Activated gamma-delta T cell treated with anti-CD3 and anti-CD28 coated beads, Interleukin-2, amount 50 U/mL, for 16 hours (primary cell): ENCODE data around the gene TMEM44.
"Not testable (repeated sequence)": the region's sequence is repeated elsewhere in the genome, so short reads cannot be mapped to it uniquely, and the experiment has no call there.

ENCODE experiments used
- DNase-seq: peaks from one replicate; pipeline ENCODE4 v3.0.0-alpha.2; 2020; ENCODE audit warnings: low read depth

TMEM44 gene

GRCh38 chr3:194642769-194643168 lies 9.6 kb upstream of the TMEM44 start:
- DNase-seq, result no peak

GRCh38 chr3:194640829-194641228 lies 7.6 kb upstream of the TMEM44 start:
- no peak for DNase-seq

- no peak for DNase-seq
Observed at GRCh38 chr3:194638991-194639605, 5.9 kb upstream of the TMEM44 start.

DNA sequence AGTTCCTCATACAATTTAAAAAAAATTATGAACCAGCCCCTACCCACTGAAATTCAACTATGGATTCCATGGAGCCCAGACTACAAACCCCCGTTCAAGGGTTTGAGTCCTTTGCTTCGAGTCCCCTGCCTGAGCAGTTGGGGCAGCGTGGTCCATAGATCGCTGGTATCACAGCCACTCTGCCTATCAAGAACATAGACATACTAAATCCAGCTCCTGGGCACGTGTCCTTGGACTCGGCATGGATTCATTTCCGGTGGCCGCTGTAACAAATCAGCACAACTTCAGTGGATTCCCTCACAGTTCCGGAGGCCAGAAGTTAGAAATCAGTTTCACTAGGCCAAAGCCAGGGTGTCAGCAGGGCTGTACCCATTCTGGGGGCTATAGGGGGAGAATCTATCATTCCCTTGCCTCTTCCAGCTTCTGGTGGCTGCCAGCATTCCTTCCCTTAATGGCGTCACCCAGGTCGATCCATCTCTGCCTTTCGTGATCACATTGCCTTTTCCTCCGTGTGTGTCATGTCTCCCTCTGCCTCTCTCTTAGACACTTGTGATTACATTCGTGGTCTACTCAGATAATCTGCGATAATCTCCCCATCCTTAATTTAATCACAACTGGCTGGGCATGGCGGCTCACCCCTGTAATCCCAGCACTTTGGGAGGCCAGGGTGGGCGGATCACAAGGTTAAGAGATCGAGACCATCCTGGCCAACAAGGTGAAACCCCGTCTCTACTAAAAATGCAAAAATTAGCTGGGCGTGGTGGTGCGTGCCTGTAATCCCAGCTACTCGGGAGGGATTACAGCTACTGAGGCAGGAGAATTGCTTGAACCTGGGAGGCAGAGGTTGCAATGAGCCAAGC lies 4.6 kb upstream of the TMEM44 start:
- DNase-seq, result no peak

DNA sequence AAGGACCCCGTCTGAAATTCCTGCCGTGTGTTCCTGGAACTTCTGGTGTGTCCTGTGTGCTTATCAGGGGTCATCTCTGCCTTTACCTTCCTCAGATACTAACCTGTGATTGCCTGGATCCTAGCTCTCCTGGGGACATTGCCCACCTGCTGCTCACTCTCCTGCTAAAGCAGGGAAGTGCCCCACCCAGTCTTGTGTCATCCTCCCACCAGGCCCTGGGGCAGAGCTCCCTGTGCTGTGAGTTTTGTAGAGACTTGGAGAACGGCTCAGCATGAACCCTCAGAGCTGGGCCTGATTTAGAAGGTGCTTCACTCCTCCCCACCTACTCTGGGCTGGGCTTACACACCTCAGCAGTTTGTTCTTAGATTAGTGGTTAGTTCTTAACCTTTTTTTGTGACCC lies 3.8 kb upstream of the TMEM44 start:
- DNase-seq, result no peak

DNA sequence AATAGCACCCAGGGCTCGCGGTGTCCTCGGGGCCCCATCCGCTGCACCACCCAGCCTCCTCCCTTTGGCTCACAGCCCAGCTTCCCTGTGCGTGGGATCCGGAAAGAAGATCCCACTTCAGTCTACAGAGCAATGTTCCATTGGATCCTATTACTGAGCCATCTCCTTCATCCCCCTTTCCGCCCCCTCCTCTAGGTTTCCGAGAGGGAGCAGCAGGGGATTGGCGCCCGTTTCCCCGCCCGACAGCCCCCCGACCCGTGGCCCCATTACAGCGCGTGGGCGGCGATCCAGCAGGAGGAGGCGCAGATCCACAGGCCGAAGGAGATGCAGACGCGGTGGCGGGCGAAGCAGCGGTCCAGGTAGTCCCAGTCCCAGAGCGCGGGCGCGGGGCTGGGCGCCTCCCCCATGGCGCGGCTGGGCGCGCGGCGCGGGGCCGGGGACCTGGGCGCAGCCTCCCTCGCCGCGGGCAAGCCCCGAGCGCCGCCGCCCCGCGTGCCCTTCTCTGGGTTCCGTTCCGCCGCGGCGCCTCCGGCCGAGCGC lies 340 bp downstream of the TMEM44 start:
- DNase-seq, result no peak

DNA sequence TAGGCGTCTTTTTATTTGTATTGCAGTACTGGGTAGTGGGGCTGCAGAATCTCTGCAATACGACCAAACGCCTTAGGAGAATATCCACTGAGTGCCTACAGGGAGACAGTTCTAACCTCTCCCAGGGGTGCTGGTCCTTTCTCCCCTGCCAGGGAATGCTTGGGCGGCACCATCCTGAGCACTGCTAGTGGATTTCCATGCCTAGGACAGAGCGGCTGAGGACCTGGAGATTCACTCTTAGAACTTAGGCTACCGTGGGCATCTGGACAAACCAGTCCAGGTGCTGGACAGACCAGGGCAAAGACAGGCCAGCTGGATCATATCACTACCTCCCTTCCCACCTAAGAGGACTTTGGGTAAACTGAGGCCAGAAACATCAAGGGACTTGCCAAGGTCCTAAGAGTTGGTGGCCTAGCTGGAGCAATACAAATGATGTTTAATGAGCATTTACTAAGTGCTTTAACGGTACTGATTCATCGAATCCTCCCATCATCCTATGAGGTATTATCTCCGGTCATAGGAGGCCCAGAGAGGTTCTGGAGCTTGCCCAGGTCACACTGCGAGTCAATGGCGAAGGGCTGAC lies 902 bp downstream of the TMEM44 start:
- no peak for DNase-seq

DNA sequence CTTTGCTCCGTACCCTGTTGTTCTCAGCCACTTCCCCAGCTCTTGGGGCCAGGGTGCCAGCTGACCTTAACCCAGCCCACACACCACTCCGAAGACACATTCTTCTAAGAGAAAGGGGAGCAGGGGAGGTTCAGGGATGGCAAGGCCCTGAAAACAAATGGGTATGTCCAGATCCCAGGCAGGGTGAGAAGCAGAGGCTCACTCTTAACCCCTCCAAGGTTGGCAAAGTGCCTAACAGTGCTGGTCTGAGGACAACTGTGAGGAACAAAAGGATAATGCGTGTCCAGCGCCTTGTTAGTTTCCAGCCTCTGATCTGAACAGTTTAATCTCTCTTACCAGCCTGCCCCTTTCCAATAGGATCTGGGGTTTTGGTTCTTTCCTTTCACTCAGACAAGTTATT lies 1.5 kb downstream of the TMEM44 start:
- DNase-seq, result no peak

DNA sequence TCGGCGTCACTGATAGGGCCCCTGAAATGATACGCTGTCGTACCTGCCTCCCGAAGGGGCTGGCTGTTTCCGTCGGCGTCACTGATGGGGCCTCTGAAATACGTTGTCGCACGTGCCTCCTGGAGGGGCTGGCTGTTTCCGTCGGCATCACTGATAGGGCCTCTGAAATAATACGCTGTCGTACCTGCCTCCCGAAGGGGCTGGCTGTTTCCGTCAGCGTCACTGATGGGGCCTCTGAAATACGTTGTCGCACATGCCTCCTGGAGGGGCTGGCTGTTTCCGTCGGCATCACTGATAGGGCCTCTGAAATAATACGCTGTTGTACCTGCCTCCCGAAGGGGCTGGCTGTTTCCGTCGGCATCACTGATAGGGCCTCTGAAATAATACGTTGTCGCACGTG lies 2.5 kb downstream of the TMEM44 start:
- DNase-seq, result not testable (repeated sequence)

DNA sequence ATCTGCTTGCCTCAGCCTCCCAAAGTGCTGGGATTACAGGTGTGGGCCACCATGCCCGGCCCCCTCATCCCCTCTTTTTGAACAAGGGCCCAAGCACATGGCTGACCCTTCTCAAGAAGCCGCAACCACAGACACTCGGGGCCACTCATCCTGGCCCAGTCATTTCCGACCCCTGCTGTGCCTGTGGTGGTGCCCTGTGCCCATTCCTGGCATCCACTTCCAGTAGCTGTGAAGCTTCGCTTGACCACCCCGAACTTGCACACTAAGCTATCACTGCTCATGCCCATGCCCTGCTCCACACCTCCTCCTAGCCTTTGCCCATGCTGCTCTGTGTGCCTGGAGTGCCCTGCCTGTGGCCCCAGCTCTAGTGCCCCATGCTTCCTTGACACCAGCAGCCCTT lies 8.3 kb downstream of the TMEM44 start:
- no peak for DNase-seq

- no peak for DNase-seq
Observed at GRCh38 chr3:194623449-194624290, 9.5 kb downstream of the TMEM44 start.

- DNase-seq, result no peak
Observed at GRCh38 chr3:194622621-194623340, 10.4 kb downstream of the TMEM44 start.

GRCh38 chr3:194621947-194622346 lies 11.3 kb downstream of the TMEM44 start:
- no peak for DNase-seq

- no peak for DNase-seq
Observed at GRCh38 chr3:194620196-194620595, 13.0 kb downstream of the TMEM44 start.

DNA sequence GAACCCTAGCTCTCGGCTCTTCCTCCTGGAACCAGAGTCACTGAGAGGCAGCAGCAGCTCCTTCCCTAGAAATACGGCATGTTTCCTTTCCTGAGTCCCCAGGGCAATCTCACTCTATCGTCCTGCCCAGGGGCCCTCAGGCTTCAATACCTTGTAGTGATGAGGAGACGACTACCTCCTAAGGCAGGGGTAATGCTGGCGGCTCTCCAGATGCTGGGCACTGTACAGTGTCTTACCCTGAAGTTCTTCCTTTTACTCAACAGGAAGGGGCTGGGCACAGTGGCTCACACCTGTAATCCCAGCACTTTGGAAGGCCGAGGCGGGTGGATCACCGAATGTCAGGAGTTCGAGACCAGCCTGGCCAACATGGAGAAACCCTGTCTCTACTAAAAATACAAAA lies 13.5 kb downstream of the TMEM44 start:
- no peak for DNase-seq

DNA sequence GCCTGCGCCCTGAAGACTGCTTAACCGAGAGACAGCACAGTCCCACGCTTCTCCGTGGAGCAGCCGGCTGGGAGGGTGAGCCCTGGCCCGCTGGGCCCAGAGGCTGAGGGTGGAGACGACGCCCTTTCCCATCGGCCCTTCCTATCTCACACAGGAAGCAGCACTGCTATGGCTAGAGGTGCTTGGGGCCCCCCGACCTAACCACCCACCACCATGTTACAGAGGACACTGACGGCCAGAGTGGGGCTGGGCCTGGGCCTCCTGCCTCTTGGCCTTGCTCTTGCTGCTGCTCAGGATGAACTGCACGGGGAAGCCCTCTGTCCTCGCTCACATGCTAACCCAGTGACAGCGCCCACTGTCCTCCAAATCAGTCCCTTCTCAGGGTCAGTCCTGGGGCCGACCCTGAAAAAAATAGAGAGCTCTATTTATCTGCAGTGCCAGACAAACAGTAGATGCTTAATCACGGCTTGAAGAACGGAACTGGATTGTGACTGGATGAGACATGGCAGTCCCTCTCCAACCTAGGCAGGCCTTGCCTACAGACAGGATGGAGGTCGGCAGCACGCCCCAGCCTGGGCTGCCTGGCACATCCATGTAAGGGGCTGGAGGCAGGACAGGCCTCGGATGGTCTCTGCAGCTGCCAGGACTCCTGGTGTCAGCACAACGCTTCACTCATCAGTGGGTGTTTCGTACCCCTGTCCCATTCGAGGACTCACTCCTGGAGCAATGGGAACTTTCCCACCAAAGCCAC lies 14.2 kb downstream of the TMEM44 start:
- no peak for DNase-seq

- DNase-seq, result no peak
Observed at GRCh38 chr3:194617827-194618226, 15.4 kb downstream of the TMEM44 start.

- DNase-seq, result no peak
Observed at GRCh38 chr3:194617143-194617671, 16.0 kb downstream of the TMEM44 start.

DNA sequence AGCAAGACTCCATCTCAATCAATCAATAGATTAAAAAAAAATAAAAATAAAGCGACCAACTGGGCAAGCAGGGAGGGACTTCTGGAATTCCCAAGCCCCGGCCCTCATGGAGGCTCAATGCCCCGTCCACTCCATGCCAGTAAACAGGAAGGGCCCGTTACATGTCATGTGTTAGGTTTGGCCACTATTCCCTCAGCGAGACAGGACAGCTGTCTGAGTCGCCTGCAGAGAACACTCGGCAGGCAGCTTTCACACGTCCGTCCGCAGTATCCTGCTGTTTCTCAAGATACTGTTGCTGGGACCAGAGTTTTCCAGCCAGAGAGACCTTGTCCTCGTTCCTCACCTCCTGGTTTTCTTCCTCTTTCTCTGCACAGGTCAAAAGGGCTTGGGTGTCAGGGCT lies 18.0 kb downstream of the TMEM44 start:
- no peak for DNase-seq

DNA sequence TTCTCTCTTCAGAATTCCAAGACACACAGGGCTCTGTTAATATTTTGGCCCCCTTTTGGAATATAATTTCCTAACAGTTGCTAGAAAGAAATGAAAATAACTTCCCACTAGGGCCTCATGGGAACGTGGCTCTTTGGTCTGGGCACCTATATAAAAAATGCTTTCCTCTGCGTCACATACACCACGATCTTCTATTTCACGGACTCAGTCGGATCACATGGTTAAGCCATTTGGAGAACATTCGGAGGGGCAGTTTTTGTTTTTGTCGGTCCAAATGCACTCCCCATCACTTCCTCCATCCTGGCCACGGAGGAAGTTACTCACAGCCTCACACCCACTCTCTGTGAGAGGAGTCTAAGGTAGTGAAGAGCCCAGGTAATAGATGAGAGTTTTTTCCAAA lies 21.0 kb downstream of the TMEM44 start:
- DNase-seq, result no peak
